Measurements from ENCODE around the gene KCNAB3.
"Not testable (repeated sequence)": the region's sequence is repeated elsewhere in the genome, so short reads cannot be mapped to it uniquely, and the experiment has no call there.

The KCNAB3 gene

GRCh38 chr17:7929158-7930023, at the start of gene KCNAB3:
Gene KCNAB3 (minus strand): TSS chr17:7929856. CDS start chr17:7929435, 421 bp downstream.
- no peak for DNase-seq

GRCh38 chr17:7977805-7978204, 48.1 kb upstream of the KCNAB3 start:
- DNase-seq, result no peak

GRCh38 chr17:7977039-7977438, 47.4 kb upstream of the KCNAB3 start:
- DNase-seq, result no peak

- DNase-seq, result no peak
Observed at GRCh38 chr17:7974638-7975131, 45.0 kb upstream of the KCNAB3 start.

DNA sequence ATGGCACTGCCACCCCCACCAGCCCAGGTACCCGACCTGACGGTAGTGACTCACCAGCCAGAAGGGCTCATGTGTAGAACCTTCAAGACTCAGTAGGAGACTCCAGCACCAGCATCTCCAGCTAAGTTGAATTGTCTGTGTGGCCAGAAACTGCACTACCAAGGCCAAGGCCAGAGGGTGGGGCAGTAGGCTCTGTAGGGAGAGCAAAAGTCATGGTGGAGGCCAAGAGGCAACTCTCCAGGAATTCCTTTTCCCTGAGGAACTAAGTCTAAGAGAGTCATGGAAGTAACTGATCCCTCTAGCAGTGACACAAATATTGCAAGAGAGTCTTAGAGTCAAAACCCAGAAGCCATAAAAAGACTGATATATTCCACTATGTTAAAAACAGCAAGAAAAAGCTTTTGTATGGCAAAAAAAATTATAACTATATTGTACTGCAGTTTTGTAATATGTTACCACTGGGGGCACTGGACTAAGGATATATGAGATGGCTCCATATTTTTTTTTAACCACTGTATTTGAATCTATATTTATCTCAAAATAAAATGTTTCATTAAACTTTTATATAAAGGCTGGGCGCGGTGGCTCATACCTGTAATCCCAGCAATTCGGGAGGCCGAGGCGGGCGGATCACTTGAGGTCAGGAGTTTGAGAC, 42.6 kb upstream of the KCNAB3 start:
- no peak for DNase-seq

- no peak for DNase-seq
Observed at GRCh38 chr17:7971651-7972050, 42.0 kb upstream of the KCNAB3 start.

DNA sequence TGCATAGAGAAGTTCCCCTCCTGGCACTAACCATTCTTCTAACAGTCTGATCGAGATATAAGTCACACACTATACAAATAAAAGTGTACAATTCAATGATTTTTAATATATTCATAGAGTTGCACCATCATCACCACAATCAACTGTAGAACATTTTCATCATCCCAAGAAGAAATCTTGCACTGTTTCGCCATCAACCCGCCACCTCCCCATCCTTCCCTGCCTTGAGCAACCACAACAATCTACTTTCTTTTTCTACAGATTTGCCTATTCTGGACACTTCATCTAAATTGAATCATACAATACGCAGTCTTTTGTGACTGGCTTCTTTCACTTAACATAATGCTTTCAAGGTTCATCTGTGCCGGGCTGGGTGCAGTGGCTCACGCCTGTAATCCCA, 39.8 kb upstream of the KCNAB3 start:
- DNase-seq, result no peak

GRCh38 chr17:7967751-7968150, 38.1 kb upstream of the KCNAB3 start:
- DNase-seq, result no peak

DNA sequence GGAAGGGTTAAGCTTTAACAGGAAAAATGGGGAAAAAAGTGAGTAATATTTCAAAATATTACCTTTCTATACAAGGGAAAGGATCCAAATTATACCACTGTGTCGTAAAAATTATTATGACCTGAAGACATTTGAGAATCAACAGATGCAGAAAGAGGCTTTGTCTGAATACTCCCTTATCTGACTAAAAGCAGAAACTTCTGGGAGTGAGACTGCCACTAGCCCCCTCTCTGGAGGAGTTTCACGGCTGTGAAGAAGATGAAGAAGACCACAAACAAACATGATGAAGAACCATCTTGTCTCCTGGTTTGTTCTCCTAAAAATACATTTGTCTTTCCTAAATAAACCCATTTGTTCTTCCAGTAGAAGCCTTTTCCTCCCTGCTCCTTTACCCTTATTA, 31.8 kb upstream of the KCNAB3 start:
- no peak for DNase-seq

DNA sequence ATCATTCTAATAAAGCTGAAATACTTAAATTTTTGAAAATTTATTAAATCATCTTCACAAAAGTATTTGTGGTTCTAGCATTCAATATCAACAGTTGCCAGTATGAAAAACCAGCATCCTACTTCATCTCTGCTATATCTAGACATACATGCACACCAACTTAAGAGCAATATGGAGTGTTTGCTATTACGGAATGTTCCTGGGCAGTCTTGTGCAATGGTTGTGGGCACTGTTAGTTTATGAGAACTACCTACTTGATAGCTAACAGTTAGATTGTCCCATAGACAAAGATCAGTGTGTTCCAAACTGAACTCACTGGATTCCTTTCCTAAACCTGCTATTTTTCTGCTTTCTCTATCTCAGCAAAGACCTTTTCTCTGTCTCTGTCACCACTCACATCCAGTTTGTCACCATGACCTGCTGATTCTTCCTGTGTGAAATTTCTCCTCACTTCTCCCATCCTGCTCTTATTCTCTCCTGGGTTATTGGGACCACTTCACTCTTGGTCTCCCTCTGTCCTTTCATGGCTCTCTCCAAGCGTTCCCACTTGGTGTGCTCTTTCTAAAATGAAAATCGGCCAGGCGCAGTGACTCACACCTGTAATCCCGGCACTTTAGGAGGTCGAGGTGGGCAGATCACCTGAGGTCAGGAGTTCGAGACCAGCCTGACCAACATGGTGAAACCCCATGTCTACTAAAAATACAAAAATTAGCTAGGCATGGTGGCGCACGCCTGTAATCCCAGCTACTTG, 30.0 kb upstream of the KCNAB3 start:
- no peak for DNase-seq

- no peak for DNase-seq
Observed at GRCh38 chr17:7956228-7956965, 26.7 kb upstream of the KCNAB3 start.

DNA sequence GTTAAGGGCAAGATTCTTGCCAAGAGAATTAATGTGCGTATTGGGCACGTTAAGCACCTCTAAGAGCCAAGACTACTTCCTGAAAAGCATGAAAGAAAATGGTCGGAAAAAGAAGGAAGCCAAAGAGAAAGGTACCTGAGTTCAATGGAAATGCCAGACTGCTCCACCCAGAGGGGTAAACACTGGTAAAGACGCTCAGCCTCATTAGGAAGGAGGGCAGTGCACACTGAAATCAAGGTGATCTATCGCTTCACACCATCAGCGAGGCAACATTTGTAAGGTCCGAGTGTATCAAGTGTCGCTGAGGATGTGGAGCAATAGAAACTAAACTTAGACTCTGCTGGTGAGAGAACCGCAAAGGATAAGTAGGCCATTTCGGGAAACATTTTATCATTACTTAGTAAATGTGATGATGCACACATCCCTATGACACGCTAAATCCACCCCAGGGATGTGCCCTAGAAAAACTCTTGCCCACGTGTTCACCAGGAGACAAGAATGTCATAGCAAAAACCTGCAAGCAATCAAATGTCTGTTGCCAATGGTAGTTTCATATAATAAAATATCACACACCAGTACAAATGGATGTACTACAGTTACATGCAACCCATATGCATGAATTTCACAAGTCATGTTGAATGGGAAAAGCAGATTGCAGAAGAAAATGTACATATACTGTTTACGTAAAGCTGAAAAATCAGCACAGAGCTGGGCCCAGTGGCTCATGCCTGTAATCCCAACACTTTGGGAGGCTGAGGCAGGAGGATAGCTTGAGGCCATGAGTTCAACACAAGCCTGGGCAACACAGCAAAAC, 26.0 kb upstream of the KCNAB3 start:
- no peak for DNase-seq

DNA sequence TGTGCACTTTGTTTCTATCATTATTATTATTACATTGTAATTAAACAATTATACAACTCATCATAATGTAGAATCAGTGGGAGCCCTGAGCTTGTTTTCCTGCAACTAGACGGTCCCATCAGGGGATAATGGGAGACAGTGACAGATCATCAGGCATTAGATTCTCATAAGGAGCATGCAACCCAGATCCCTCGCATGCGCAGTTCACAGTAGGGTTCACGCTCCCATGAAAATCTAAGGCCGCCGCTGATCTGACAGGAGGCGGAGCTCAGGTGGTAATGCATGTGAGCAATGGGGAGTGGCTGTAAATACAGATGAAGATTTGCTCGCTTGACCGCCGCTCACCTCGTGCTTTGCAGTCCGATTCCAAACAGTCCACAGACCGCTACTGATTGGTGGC, 23.6 kb upstream of the KCNAB3 start:
- not testable (repeated sequence) for DNase-seq

- no peak for DNase-seq
Observed at GRCh38 chr17:7951143-7951792, 21.6 kb upstream of the KCNAB3 start.

GRCh38 chr17:7950578-7950977, 20.9 kb upstream of the KCNAB3 start:
- DNase-seq, result no peak

GRCh38 chr17:7947651-7948050, 18.0 kb upstream of the KCNAB3 start:
- no peak for DNase-seq

- DNase-seq, result no peak
Observed at GRCh38 chr17:7946441-7946840, 16.8 kb upstream of the KCNAB3 start.

DNA sequence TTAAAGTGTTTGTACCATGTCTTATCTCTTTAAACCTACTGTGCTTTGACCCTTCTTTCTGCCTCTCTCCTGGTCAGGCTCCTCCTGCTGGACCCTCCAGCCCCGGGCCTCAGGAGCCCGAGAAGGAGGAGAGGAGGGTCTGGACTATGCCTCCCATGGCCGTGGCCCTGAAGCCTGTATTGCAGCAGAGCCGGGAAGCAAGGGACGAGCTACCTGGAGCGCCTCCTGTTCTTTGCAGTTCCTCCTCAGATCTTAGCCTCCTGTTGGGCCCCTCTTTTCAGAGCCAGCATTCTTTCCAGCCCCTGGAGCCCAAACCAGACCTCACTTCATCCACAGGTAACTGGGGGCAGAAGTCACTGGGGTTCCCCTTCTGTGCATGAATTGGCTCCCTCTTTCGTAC, 16.0 kb upstream of the KCNAB3 start:
- DNase-seq, result no peak

DNA sequence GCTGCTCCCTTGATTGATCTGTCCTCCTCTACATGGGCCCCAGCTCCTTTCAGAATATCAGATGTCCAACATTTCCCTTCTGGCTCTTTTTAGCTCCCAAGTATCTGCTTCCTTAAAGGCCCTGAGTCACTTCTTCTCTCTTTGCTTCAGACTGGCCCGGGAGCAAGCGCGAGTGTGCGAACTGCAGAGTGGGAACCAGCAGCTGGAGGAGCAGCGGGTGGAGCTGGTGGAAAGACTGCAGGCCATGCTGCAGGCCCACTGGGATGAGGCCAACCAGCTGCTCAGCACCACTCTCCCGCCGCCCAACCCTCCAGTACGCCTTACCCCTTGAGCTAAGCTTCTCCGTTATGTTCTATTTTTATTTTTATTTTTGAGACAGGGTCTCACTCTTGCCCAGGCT, 14.7 kb upstream of the KCNAB3 start:
- DNase-seq, result no peak

GRCh38 chr17:7943291-7943690, 13.6 kb upstream of the KCNAB3 start:
- DNase-seq, result no peak

DNA sequence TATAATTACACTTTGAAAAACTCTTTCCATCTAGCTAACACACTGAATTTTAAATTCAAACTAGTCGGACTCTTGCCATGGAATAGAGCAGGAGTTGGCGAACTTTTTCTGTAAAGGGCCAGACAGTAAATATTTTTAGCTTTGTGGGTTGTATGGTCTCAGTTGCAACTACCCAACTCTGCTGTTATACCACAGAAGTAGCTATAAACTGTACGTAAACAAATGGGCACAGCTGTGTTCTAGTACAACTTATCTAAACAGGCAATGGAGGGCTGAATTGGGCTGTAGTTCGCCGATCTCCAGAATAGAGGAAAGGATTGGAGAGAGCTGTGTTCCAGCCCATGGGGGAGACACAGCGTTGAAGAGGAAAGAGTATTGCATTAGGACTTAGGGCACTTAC, 11.1 kb upstream of the KCNAB3 start:
- no peak for DNase-seq
